ENCODE results near the gene RABL2A.
"Not testable (repeated sequence)": the region's sequence is repeated elsewhere in the genome, so short reads cannot be mapped to it uniquely, and the experiment has no call there.

The RABL2A gene

GRCh38 chr2:113609822-113610221, 17.2 kb upstream of the RABL2A start:
- DNase-seq = not testable (repeated sequence)

- DNase-seq = not testable (repeated sequence)
Observed at GRCh38 chr2:113621002-113621401, 6.1 kb upstream of the RABL2A start.

- DNase-seq = not testable (repeated sequence)
Observed at GRCh38 chr2:113625906-113626305, 1.2 kb upstream of the RABL2A start.

- not testable (repeated sequence) for DNase-seq
Observed at GRCh38 chr2:113632849-113633345, 5.8 kb downstream of the RABL2A start.

- not testable (repeated sequence) for DNase-seq
Observed at GRCh38 chr2:113635358-113635757, 8.3 kb downstream of the RABL2A start.

- not testable (repeated sequence) for DNase-seq
Observed at GRCh38 chr2:113636226-113636625, 9.2 kb downstream of the RABL2A start.

GRCh38 chr2:113638084-113638483, 11.0 kb downstream of the RABL2A start:
- not testable (repeated sequence) for DNase-seq

- not testable (repeated sequence) for DNase-seq
Observed at GRCh38 chr2:113646217-113646616, 19.2 kb downstream of the RABL2A start.

GRCh38 chr2:113650834-113651815, 24.1 kb downstream of the RABL2A start:
- DNase-seq = not testable (repeated sequence)

- DNase-seq = not testable (repeated sequence)
Observed at GRCh38 chr2:113652599-113652998, 25.5 kb downstream of the RABL2A start.

GRCh38 chr2:113656031-113656624, 29.1 kb downstream of the RABL2A start:
- not testable (repeated sequence) for DNase-seq

- not testable (repeated sequence) for DNase-seq
Observed at GRCh38 chr2:113657735-113658134, 30.7 kb downstream of the RABL2A start.

GRCh38 chr2:113663285-113664060, 36.4 kb downstream of the RABL2A start:
- DNase-seq = not testable (repeated sequence)

- not testable (repeated sequence) for DNase-seq
Observed at GRCh38 chr2:113664761-113665533, 37.9 kb downstream of the RABL2A start.

GRCh38 chr2:113669013-113669412, 41.9 kb downstream of the RABL2A start:
- DNase-seq = not testable (repeated sequence)

- no peak for DNase-seq
Observed at GRCh38 chr2:113672326-113672932, 45.4 kb downstream of the RABL2A start.

GRCh38 chr2:113675875-113676274, 48.8 kb downstream of the RABL2A start:
- DNase-seq = no peak

GRCh38 chr2:113676623-113677266, 49.7 kb downstream of the RABL2A start:
- DNase-seq = no peak

GRCh38 chr2:113677330-113677729, 50.3 kb downstream of the RABL2A start:
- DNase-seq = no peak

GRCh38 chr2:113679457-113679856, 52.4 kb downstream of the RABL2A start:
- DNase-seq = no peak

- no peak for DNase-seq
Observed at GRCh38 chr2:113685471-113685870, 58.4 kb downstream of the RABL2A start.

Measured in cerebellar nuclear complex (tissue), 1 donor.